DMS153 (cell line): Measurements from ENCODE around the gene VSTM2L.

Experiments
- DNase-seq: peaks from one replicate; lab custom pipeline; 2025; lab: John Stamatoyannopoulos, UW

Gene VSTM2L

DNA sequence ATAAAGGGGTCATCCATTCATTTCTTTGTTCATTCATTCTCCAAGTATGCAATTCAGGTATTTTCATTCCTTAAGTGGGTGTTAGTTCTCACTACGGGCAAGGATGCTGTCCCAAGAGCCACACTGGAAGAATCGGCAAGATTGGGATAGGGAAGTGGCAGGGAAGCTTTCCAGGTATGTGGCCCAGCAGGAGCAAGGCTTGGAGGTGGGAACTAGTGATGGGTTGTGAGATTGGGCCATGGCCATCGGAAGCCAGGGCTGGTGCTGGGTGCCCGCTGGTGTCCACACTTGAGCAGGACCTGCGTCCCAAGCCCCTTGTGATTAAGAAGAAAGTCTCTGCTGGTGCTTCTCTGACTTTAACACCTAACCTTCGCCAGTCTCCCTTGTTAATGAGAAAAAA lies 15.1 kb downstream of the VSTM2L start:
- DNase-seq = no peak

- DNase-seq = no peak
These were observed 16.6 kb downstream of the VSTM2L start for GRCh38 chr20:37919389-37920040.

DNA sequence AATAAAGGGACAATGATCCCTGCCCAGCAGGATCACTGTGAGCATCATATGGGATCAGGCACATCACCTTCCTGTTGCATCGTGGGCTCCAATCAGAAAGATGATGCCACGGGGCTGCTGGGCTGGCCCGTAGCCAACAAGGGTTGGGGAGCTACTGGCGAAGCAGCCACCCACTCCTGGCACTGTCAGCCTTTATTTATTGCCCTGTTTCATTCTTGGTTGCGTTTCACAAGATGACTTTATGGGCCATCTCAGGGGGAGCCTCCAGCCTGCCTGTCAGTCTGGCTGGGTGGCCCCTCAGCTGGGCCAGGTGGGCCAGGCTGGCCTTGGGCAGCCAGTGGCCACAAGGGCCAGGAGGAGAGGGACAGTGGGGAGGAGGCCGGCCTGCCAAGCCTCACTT lies 17.3 kb downstream of the VSTM2L start:
- DNase-seq = no peak

DNA sequence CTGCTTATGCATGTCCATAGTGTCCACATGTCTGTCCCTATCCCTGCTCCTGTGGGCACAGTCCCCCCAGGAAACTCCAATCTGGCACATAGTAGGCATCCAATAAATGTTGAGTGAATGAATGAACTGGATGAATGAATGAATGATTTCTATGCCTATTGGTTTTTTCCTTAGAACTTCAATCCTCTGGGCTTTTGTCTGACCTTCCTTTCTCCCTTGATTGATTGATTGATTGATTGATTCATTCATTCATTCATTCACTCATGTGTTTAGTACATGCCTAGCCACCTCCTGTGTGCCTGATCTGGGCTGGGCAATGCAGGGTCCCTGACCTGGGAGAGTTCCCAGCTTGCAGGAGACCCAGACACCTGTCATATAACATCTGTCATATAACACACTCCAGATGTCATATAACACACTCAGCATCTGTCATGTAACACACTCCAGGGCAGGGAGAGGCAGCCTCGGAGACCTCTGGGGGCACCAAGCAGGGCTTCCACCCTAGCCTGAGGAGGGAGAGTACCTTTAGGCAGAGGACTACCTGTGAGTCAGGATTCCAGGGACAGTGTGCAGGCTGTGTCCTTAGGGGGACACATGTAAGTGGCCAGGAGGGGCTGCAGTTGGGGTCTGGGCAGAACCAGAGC lies 17.9 kb downstream of the VSTM2L start:
- DNase-seq = no peak

DNA sequence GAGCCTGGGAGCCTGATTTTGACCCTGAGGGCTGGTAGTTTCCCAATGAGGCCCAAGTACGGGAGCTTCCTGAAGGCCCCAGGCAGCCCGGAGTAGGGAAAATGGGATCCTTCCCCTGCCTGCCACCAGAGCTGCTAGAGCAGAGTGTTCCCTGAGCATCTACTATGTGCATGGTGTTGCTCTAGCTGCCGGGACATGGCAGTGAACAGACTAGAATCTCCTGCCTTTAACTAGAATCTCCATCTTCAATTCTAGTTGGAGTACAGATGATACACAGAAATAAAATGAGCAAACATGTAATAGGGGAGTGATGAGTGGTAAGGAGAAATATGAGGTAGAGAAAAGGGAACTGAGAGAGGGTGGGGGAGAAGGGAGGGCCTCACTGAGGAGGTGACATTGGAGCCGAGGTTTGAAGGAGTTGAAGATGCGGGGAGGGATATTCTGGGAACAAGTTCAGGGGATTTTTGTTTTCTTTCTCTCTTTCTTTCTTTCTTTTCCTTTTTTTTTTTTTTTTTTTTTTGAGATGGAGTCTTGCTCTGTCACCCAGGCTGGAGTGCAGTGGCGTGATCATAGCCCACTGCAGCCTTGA lies 18.5 kb downstream of the VSTM2L start:
- DNase-seq = no peak

DNA sequence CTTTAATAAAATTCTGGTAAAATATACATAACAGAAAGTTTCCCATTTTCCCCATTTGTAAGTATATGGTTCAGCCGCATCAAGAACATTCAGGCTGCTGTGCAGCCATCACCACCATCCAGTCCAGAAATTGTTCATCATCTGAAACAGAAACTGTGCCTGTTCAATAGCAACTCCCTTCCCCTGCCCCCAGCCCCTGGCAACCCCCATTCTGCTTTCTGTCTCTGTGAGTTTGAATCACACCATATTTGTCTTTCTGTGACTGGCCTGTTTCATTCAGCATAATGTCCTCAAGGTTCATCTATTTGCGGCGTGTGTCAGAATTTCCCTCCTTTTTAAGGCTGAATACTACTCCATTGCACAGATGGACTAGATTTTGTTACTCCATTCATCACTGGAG lies 19.1 kb downstream of the VSTM2L start:
- DNase-seq = no peak

DNA sequence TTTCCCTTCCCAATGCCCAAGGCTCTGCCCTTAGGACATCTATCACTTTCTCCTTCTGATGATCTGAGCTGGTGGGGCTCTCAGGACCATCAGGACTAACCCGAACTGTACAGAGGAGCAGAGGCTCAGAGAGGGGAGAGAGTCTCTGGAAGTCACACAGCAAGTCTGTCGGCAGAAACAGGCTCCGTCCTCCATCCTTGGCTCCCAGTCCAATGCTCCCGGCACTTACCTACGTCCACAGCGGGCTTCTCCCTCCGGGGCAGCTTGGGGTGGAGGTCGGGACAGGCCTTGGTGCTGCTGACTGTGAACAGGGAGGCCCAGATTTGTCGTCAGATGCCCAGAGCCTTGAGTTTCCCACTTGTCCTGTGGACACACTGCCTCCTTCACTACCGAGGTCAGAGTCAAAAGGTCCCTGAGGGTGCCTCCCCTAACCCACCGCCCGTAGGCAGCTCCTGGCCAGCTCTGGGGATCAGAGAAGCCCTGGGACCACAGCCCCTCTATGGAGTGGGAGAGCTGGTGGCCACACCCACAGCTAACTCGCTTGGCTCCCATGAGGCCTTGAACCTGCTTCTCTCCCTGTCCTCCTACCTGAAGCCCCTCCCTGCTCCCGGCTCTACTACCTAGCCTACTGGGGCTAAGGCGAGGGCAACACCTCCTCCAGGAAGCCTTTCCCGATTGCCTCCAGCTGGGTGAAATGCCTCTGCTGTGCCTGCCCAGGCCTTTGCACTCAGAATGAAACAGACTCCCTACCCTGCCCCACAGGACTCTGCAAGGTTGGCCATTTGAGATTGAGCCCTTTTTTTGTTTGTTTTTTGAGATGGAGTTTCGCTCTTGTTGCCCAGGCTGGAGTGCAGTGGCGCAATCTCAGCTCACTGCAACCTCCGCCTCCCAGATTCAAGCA lies 22.6 kb downstream of the VSTM2L start:
- no peak for DNase-seq

DNA sequence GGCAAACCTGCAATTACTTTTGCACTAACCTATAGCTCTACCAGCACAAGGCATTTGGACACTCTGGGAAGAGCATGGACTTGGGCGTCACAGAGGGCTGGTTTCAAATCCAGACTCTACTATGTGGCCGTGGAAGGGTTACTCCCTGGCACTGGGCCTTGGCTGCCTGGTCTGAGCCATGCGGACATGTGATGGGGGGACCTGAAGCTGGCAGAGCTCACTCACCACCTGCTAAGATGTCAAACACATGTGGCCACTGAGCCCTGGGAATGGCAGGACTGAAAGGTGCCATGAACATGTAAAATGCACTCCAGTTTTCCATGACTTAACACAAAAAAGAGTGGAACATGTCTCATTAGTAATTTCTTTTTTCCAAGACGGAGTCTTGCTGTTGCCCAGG lies 23.7 kb downstream of the VSTM2L start:
- DNase-seq = no peak

- DNase-seq = no peak
These were observed 24.6 kb downstream of the VSTM2L start for GRCh38 chr20:37927410-37928095.

GRCh38 chr20:37928996-37929682 lies 26.2 kb downstream of the VSTM2L start:
- DNase-seq = no peak

DNA sequence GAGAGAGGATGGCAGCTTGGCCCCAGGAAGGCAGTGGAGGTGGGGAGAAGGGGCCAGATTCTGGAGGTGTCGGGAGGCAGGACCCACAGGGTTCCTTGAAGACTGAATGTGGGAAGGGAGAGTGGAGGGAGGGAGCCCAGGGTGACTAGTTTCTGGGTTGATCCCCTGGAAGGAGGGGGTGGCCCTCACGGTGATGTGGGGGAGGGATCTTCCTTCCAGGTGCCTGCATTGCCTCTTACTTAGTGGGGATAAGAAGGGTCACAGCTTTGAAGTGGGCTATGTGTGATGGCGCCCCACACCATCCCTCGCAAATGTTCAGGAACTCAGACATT lies 26.7 kb downstream of the VSTM2L start:
- DNase-seq = no peak

- DNase-seq = no peak
These were observed 28.4 kb downstream of the VSTM2L start for GRCh38 chr20:37931153-37931922.

DNA sequence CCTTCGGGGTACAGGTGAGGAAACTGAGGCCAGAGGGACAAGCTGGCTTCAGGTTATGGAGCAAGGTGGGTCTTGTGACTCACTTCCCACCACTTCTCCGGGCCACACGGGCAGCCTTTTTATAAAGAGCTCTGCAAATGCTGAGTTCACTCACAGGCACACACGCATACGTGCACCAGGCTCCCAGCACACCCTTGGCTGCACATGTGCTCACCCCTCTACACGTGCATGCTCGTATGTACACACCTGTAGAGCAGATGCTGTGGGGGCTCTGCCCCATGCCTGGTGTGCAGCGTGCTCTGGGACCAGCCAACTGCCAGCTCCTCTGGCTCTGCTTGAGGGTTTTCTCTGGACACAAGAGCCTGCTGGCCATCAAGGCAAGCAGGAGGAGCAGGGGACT lies 29.1 kb downstream of the VSTM2L start:
- no peak for DNase-seq

- DNase-seq = no peak
These were observed 30.0 kb downstream of the VSTM2L start for GRCh38 chr20:37932919-37933318.

DNA sequence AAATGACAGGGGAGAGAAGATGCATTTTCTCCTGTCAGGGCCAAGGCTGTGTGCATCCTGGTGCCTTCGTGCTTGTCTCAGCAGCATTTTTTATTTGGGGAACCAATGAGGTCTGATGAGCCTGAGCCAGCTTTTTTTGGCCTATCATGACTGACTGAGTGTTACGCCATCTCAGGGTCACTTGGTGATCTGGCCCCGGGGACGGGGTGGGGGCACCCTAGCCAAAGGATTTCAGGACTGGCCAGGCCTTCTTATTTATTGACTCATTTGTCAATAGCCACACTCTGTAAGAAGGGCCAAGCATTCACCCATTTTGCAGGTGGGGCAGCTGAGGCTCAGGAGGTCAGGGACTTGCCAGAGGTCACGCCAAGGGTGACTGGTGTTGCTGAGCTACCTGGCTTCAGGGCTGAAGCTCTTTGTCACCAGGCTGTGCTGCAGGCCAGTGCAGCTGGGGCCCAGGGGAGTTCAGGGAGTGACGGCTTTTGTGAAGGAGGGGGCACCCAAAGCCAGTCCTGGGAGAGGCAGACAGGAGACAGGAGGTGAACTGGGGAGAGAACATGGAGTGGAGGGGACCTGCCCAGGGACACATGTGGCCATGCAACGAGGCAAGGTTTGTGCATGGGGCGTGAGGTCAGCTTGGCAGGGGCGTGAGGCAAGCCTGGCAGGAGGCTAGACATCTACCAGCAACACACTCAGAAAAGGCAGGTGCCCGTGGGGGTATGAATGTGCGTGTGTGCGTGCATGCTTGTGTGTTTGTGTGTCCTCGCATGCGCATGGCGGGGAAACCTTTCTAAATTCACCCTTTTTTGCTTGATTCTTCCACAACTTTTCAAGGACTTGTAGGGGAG lies 31.1 kb downstream of the VSTM2L start:
- DNase-seq = no peak

DNA sequence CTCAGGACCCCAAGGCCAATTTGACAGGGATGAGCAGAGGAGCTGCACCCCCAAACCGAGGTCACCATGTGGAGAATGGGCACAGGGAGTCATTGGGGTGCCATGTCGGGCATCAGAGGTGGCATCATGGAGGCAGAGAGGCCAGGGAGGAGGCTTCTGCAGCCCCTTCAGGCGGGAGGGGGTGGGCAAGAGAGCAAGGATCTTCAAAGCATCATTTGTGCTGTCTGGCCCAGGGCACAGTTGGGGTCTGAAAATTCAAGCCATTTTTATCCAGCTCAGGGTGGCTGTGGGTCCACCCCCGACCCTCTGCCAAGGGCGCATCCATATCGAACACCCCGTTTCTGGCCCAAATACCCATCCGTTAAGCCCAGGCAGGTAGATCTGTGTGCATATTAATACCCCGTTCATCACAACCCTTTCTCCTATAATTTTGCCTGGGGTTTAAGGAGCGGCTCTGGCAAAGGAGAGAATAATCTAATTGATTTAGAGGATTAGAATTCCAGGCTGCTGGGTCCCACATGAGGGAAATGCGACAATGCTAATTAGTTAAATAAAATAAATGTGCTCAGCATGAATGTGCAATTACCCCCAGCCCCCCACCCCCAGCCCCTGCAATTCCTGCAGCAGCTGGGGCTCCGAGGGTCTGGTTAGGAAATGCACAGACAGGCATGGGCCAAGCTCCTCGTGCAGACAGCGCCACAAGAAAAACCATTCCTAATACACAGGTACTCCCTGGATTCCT lies 31.9 kb downstream of the VSTM2L start:
- DNase-seq = no peak

GRCh38 chr20:37935435-37935834 lies 32.5 kb downstream of the VSTM2L start:
- no peak for DNase-seq

DNA sequence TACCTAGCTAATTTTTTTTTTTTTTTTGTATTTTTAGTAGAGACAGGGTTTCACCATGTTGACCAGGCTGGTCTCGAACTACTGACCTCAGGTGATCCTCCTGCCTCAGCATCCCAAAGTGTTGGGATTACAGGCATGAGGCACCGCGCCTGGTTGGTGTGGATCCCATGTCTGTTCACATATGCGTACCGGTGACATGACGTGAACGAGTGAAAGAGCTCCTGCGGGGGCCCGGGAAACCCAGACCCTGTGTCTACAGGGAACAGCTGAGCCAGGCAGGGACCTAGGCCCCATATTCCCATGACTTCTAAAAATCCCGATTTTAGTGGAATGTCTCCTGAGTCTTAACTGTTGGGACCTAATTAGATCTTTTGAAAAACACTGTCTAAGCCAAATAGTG lies 33.1 kb downstream of the VSTM2L start:
- DNase-seq = no peak

DNA sequence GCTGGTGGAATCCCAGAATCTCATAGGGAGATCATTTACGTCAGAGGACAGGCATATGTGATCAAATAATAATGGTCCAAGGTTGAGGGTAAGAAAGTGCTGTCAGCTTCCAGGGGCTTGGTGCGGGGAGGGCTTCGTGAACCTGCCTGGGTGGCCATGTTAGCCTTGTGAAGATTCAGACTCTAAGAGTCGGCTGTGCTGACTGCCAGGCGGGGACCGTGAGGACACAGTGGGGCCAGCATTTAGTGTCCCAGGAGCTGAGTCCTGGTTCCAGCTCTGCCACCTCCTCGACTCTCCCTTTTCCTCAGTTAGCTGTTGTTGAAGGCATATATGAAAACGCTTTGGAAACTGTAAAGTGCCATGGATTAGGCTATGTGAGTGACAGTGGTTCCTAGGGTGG lies 33.5 kb downstream of the VSTM2L start:
- DNase-seq = no peak
